HepG2 (cell line): ENCODE results near the gene ANG. TPM values are rescaled to one million over a fixed set of nuclear protein-coding genes. Genes with fewer than 3 reads are reported as not detected.

ENCODE experiments used
- NFIB ChIP-seq: sonication (generic); formaldehyde crosslinking; IDR thresholded peaks from 2 replicates; pipeline ENCODE4 v1.9.0; 2021; ENCODE audit warnings: missing genetic modification reagents, mild to moderate bottlenecking, borderline replicate concordance
- SP5 ChIP-seq: IDR thresholded peaks from 2 replicates; pipeline ENCODE4 v1.6.1; 2016; ENCODE audit warnings: low read depth, borderline replicate concordance
- TBX2 ChIP-seq: sonication (generic); formaldehyde crosslinking; IDR thresholded peaks from 2 replicates; pipeline ENCODE4 v1.5.0; 2020; ENCODE audit warnings: missing genetic modification reagents, mild to moderate bottlenecking, borderline replicate concordance
- THAP8 ChIP-seq: sonication (generic); formaldehyde crosslinking; IDR thresholded peaks from 2 replicates; pipeline ENCODE4 v1.5.1; 2020; ENCODE audit warnings: missing genetic modification reagents, mild to moderate bottlenecking, borderline replicate concordance
- ZNF343 ChIP-seq: sonication (generic); formaldehyde crosslinking; IDR thresholded peaks from 2 replicates; pipeline ENCODE4 v1.4.0; 2020; ENCODE audit warnings: mild to moderate bottlenecking, missing genetic modification reagents
- ZNF354B ChIP-seq: sonication (generic); formaldehyde crosslinking; IDR thresholded peaks from 2 replicates; pipeline ENCODE4 v1.8.0; 2022; ENCODE audit warnings: mild to moderate bottlenecking, missing genetic modification reagents
- ZNF567 ChIP-seq: sonication (generic); formaldehyde crosslinking; IDR thresholded peaks from 2 replicates; pipeline ENCODE4 v1.8.1; 2023; ENCODE audit warnings: mild to moderate bottlenecking, missing genetic modification reagents, borderline replicate concordance
- ZNF646 ChIP-seq: sonication (generic); formaldehyde crosslinking; IDR thresholded peaks from 2 replicates; pipeline ENCODE4 v1.9.0; 2021; ENCODE audit warnings: mild to moderate bottlenecking, missing genetic modification reagents
- ZNF710 ChIP-seq: sonication (generic); formaldehyde crosslinking; IDR thresholded peaks from 2 replicates; pipeline ENCODE4 v1.5.0; 2020; ENCODE audit warnings: mild to moderate bottlenecking, missing genetic modification reagents, borderline replicate concordance
- ZNF713 ChIP-seq: sonication (generic); formaldehyde crosslinking; IDR thresholded peaks from 2 replicates; pipeline ENCODE4 v1.4.0; 2020; ENCODE audit warnings: mild to moderate bottlenecking, missing genetic modification reagents
- ZNF780A ChIP-seq: sonication (generic); formaldehyde crosslinking; IDR thresholded peaks from 2 replicates; pipeline ENCODE4 v1.8.0; 2022; ENCODE audit warnings: mild to moderate bottlenecking, missing genetic modification reagents, moderate library complexity
- ZSCAN25 ChIP-seq: sonication (generic); formaldehyde crosslinking; IDR thresholded peaks from 2 replicates; pipeline ENCODE4 v1.8.0; 2022; ENCODE audit warnings: mild to moderate bottlenecking, missing genetic modification reagents
- ZZZ3 ChIP-seq: sonication (generic); formaldehyde crosslinking; IDR thresholded peaks from 2 replicates; pipeline ENCODE4 v1.4.0; 2020; ENCODE audit warnings: missing genetic modification reagents, mild to moderate bottlenecking, borderline replicate concordance
- polyA plus RNA-seq, 8 experiments: library from polyadenylated mRNA; depleted of rRNA in 3 of 8; stranded (reverse) in 7 of 8; unstranded in 1 of 8; fragments of >200 nt; fragmentation: Illumina TruSeq in 4 of 8; extraction: Trizol in 4 of 8; gene quantifications; 2 replicates each; pipeline versions ENCODE4 v1.2.1 to v1.2.3, GENCODE V29; 2011 to 2016; ENCODE audit warnings: low read depth in 4 of 8, missing spikeins in 1 of 8, mixed read lengths in 1 of 8; ENCODE audit not compliant: insufficient read depth in 1 of 8
- total RNA-seq, 5 experiments: library from RNA; depleted of rRNA; stranded (reverse); fragments of >200 nt; fragmentation: Illumina TruSeq; extraction: Trizol; gene quantifications; 2 replicates each; pipeline ENCODE4 v1.2.3, GENCODE V29; 2016; ENCODE audit warnings: low read depth in 1 of 5
- TF ChIP-seq, protein P1 (sequence below): sonication (generic); formaldehyde crosslinking; IDR thresholded peaks from 2 replicates; pipeline ENCODE4 v1.4.0; 2020; ENCODE audit warnings: missing genetic modification reagents
- TF ChIP-seq, protein P2 (sequence below): sonication (generic); formaldehyde crosslinking; IDR thresholded peaks from 2 replicates; pipeline ENCODE4 v1.5.1; 2020; ENCODE audit warnings: mild to moderate bottlenecking, missing genetic modification reagents, moderate library complexity

ANG gene
- total and polyA plus RNA-seq, 2 of the 13 experiments (the other 11 are each of a cell fraction or from before 2014, with no cell fraction given), result 83.6 to 401 TPM

DNA sequence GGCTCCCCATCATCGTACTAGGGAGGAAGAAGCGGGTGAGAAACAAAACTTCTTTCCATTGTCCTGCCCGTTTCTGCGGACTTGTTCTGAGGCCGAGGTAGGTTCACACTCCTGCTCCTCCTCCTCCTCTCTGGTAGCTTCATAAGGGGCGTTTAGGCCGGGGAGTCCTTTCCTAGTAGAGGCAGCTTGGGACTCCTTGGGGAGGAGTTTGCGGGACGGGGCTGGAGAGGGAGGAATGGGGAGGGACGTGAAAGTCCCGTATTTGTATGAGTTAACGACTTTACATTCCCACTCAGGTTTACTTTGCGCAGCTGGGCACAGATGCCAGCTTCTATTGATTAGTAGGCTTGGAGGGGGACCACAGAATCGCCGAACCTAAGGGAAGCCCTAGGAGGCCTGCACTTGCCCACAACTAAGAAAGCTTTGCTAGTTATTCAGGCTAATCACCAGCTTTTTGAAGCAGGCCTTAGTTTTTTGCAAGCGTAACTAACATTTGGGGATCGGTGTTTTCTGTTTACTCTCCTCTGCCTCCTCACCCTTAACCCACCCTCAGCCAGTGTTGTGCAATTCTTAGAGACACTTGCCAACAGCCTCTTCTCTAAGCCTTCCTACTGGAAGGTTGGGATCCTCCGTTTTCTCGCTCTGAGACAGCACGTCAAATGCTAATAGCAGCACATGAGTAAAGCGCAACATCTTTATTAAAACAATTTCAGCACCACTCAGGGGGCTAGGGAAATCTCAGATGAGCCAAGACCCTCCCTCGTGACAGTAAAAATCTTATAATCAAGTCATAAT, 3.7 kb upstream of the ANG start (continued):
- no peak for TF ChIP-seq ZNF646 (CRISPR knock-in tag)
- 0 out of 2 replicates have a peak, but pooled peaks have one; percentile 13 for TF ChIP-seq ZNF343 (CRISPR knock-in tag)
- TF ChIP-seq, protein P1, sequence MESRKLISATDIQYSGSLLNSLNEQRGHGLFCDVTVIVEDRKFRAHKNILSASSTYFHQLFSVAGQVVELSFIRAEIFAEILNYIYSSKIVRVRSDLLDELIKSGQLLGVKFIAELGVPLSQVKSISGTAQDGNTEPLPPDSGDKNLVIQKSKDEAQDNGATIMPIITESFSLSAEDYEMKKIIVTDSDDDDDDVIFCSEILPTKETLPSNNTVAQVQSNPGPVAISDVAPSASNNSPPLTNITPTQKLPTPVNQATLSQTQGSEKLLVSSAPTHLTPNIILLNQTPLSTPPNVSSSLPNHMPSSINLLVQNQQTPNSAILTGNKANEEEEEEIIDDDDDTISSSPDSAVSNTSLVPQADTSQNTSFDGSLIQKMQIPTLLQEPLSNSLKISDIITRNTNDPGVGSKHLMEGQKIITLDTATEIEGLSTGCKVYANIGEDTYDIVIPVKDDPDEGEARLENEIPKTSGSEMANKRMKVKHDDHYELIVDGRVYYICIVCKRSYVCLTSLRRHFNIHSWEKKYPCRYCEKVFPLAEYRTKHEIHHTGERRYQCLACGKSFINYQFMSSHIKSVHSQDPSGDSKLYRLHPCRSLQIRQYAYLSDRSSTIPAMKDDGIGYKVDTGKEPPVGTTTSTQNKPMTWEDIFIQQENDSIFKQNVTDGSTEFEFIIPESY (CRISPR knock-in tag), result no peak
- TF ChIP-seq TBX2, result no peak; the same call in 1 of the 2 replicates
- TF ChIP-seq THAP8 (CRISPR knock-in tag), result no peak
- TF ChIP-seq, protein P2, sequence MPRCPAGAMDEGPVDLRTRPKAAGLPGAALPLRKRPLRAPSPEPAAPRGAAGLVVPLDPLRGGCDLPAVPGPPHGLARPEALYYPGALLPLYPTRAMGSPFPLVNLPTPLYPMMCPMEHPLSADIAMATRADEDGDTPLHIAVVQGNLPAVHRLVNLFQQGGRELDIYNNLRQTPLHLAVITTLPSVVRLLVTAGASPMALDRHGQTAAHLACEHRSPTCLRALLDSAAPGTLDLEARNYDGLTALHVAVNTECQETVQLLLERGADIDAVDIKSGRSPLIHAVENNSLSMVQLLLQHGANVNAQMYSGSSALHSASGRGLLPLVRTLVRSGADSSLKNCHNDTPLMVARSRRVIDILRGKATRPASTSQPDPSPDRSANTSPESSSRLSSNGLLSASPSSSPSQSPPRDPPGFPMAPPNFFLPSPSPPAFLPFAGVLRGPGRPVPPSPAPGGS, result no peak; the same call in 1 of the 2 replicates
- TF ChIP-seq ZNF354B, result no peak
- no peak for TF ChIP-seq ZNF567 (CRISPR knock-in tag)
- no peak for TF ChIP-seq ZZZ3 (CRISPR knock-in tag)
- TF ChIP-seq ZSCAN25 (CRISPR knock-in tag), result no peak; the same call in 1 of the 2 replicates
- no peak for TF ChIP-seq ZNF780A
- TF ChIP-seq NFIB, result 0 out of 2 replicates have a peak, but pooled peaks have one; percentile 39
- no peak; the same call in 1 of the 2 replicates for TF ChIP-seq SP5
- no peak for TF ChIP-seq ZNF713
- no peak for TF ChIP-seq ZNF710 (CRISPR knock-in tag)
